Measurements from ENCODE around the gene GRID1. TPM values are rescaled to one million over a fixed set of nuclear protein-coding genes. Genes with fewer than 3 reads are reported as not detected.

GRID1 gene
- total RNA-seq, 1 donor from 2014 or later: 0.75 TPM

DNA sequence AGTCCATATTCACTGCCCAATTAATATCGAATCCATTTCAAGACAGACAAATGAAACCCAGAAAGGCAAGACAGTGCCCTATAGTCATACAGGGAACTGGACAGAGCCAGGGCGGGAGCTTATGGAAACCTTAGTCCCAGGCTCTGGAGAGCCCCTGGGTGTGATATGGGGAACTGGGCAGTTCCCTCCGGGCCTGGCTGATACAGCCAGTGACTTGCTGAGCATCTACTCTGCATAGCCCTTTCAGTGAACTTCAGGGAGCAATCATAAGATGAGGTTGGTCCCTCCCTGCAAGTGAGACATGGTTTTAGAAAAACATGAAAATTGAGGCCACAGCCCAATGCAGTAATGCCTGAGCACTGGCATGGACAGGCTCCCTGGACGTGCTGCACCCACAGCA lies 241.9 kb downstream of the GRID1 start:
- H3K27me3 ChIP-seq (ENCODE audit: insufficient read depth, low read length): no peaks in the 10 kb centered on the region
- H4K20me1 ChIP-seq (ENCODE audit: insufficient read depth, low read length): no peaks in the 10 kb centered on the region
- TF ChIP-seq, protein P1, sequence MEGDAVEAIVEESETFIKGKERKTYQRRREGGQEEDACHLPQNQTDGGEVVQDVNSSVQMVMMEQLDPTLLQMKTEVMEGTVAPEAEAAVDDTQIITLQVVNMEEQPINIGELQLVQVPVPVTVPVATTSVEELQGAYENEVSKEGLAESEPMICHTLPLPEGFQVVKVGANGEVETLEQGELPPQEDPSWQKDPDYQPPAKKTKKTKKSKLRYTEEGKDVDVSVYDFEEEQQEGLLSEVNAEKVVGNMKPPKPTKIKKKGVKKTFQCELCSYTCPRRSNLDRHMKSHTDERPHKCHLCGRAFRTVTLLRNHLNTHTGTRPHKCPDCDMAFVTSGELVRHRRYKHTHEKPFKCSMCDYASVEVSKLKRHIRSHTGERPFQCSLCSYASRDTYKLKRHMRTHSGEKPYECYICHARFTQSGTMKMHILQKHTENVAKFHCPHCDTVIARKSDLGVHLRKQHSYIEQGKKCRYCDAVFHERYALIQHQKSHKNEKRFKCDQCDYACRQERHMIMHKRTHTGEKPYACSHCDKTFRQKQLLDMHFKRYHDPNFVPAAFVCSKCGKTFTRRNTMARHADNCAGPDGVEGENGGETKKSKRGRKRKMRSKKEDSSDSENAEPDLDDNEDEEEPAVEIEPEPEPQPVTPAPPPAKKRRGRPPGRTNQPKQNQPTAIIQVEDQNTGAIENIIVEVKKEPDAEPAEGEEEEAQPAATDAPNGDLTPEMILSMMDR (IDR thresholded peaks at IDR 0.05; ENCODE audit: insufficient read depth, low read depth, low read length): no peak
- TF ChIP-seq EZH2 (IDR thresholded peaks at IDR 0.05; ENCODE audit: insufficient read depth, low read length): no peak
- FAIRE-seq: no peak
- no peak overlapping the region for H2AFZ ChIP-seq (ENCODE audit: low read depth, low read length)
- no peak overlapping the region for H3K9ac ChIP-seq (ENCODE audit: low read length)
- H3K79me2 ChIP-seq (ENCODE audit: insufficient read depth, low read length): no peaks in the 10 kb centered on the region
- H3K36me3 ChIP-seq (ENCODE audit: insufficient read depth, low read length): no peaks in the 10 kb centered on the region
- H3K9me3 Mint-ChIP-seq (ENCODE audit: unreplicated experiment): peaks cover 2% of the 10 kb centered on the region
- no peak overlapping the region for H3K4me3 ChIP-seq (ENCODE audit: insufficient read depth, low read depth, low read length)
- no peak overlapping the region for H3K4me2 ChIP-seq (ENCODE audit: low read length)
- no peaks in the 10 kb centered on the region for H3K36me3 Mint-ChIP-seq (ENCODE audit: low read depth, unreplicated experiment)
- no peaks in the 10 kb centered on the region for H3K4me1 Mint-ChIP-seq (ENCODE audit: low read depth, unreplicated experiment)
- H3K27me3 Mint-ChIP-seq (ENCODE audit: low read depth, unreplicated experiment): peaks cover 31% of the 10 kb centered on the region
- H3K27ac Mint-ChIP-seq (ENCODE audit: unreplicated experiment): no peak overlapping the region
- no peak overlapping the region for H3K27ac ChIP-seq (ENCODE audit: low read depth, low read length)
- no peak overlapping the region for H3K4me3 Mint-ChIP-seq (ENCODE audit: unreplicated experiment)
- DNase-seq (ENCODE audit: low read depth): no peak
- H3K9me3 ChIP-seq (ENCODE audit: insufficient read depth, low read depth, low read length): peaks cover 7% of the 10 kb centered on the region
- no peaks in the 10 kb centered on the region for H3K4me1 ChIP-seq (ENCODE audit: insufficient read depth, low read length)

DNA sequence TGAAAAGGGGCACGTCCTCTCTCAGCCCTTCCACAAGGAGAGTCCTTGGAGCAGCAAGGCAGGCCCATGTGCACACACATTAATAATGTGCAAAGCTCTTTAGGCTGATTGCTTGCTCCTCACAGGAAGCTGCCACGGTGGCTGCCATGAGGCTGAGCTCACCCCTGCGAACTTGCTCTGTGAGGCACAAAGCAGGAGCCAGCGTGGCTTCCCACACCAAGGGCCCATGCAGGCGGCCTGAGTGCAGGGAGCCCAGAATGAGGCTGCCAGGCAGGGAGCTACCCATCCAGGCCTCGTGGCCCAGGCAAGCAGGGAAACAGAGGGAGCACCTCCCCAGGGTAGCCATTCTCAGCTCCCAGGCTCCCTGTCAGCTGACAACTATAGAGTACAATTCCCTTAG lies 242.9 kb downstream of the GRID1 start:
- Mint-ChIP-seq H3K9me3 (ENCODE audit: unreplicated experiment) (peaks cover 2% of the 10 kb centered on the region), H3K4me3 (ENCODE audit: unreplicated experiment) (no peak overlapping the region), H3K4me1 (ENCODE audit: low read depth, unreplicated experiment) (no peaks in the 10 kb centered on the region), H3K27ac (ENCODE audit: unreplicated experiment) (no peak overlapping the region), H3K27me3 (ENCODE audit: low read depth, unreplicated experiment) (peaks cover 27% of the 10 kb centered on the region), H3K36me3 (ENCODE audit: low read depth, unreplicated experiment) (no peaks in the 10 kb centered on the region)
- Histone ChIP-seq H3K4me3 (ENCODE audit: insufficient read depth, low read depth, low read length) (no peak overlapping the region), H3K79me2 (ENCODE audit: insufficient read depth, low read length) (no peaks in the 10 kb centered on the region), H3K4me1 (ENCODE audit: insufficient read depth, low read length) (no peaks in the 10 kb centered on the region), H2AFZ (ENCODE audit: low read depth, low read length) (no peak overlapping the region), H3K27me3 (ENCODE audit: insufficient read depth, low read length) (no peaks in the 10 kb centered on the region), H3K9ac (ENCODE audit: low read length) (no peak overlapping the region), H4K20me1 (ENCODE audit: insufficient read depth, low read length) (no peaks in the 10 kb centered on the region), H3K36me3 (ENCODE audit: insufficient read depth, low read length) (no peaks in the 10 kb centered on the region), H3K9me3 (ENCODE audit: insufficient read depth, low read depth, low read length) (peaks cover 7% of the 10 kb centered on the region), H3K4me2 (ENCODE audit: low read length) (no peak overlapping the region), H3K27ac (ENCODE audit: low read depth, low read length) (no peak overlapping the region)
- TF ChIP-seq, protein P1 (IDR thresholded peaks at IDR 0.05; ENCODE audit: insufficient read depth, low read depth, low read length): no peak
- no peak for TF ChIP-seq EZH2 (IDR thresholded peaks at IDR 0.05; ENCODE audit: insufficient read depth, low read length)
- FAIRE-seq (no peak), DNase-seq (ENCODE audit: low read depth) (no peak)

DNA sequence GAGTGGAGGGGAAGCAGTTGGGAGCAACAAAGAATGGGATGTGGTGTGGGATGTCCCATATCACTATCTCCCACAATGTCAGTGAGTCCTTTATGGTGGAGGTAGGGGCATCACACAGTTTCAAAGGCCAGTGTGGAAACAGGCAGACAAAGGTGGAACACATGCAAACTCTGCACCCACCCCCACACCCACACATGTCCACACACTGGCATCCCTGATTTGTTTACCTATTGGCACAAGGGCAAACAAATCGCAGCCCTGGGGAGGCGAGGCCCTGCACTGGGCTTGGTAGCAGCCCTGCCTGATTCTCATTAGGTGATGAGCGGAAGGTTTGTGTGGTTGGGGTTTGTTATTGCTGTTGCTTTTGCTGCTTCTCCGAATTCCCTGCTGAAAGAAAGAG lies 243.3 kb downstream of the GRID1 start:
- Mint-ChIP-seq H3K4me1 (ENCODE audit: low read depth, unreplicated experiment) (no peaks in the 10 kb centered on the region), H3K27me3 (ENCODE audit: low read depth, unreplicated experiment) (peaks cover 22% of the 10 kb centered on the region), H3K27ac (ENCODE audit: unreplicated experiment) (no peak overlapping the region), H3K4me3 (ENCODE audit: unreplicated experiment) (no peak overlapping the region), H3K9me3 (ENCODE audit: unreplicated experiment) (peaks cover 2% of the 10 kb centered on the region), H3K36me3 (ENCODE audit: low read depth, unreplicated experiment) (no peaks in the 10 kb centered on the region)
- H3K4me1 ChIP-seq (ENCODE audit: insufficient read depth, low read length): no peaks in the 10 kb centered on the region
- no peak overlapping the region for H3K4me3 ChIP-seq (ENCODE audit: insufficient read depth, low read depth, low read length)
- no peaks in the 10 kb centered on the region for H4K20me1 ChIP-seq (ENCODE audit: insufficient read depth, low read length)
- no peak overlapping the region for H3K4me2 ChIP-seq (ENCODE audit: low read length)
- no peaks in the 10 kb centered on the region for H3K79me2 ChIP-seq (ENCODE audit: insufficient read depth, low read length)
- H3K9ac ChIP-seq (ENCODE audit: low read length): no peak overlapping the region
- H3K36me3 ChIP-seq (ENCODE audit: insufficient read depth, low read length): no peaks in the 10 kb centered on the region
- no peak for FAIRE-seq
- H3K9me3 ChIP-seq (ENCODE audit: insufficient read depth, low read depth, low read length): peaks cover 7% of the 10 kb centered on the region
- DNase-seq (ENCODE audit: low read depth): no peak
- no peaks in the 10 kb centered on the region for H3K27me3 ChIP-seq (ENCODE audit: insufficient read depth, low read length)
- no peak overlapping the region for H2AFZ ChIP-seq (ENCODE audit: low read depth, low read length)
- TF ChIP-seq, protein P1 (IDR thresholded peaks at IDR 0.05; ENCODE audit: insufficient read depth, low read depth, low read length): no peak
- no peak for TF ChIP-seq EZH2 (IDR thresholded peaks at IDR 0.05; ENCODE audit: insufficient read depth, low read length)
- H3K27ac ChIP-seq (ENCODE audit: low read depth, low read length): no peak overlapping the region
